Panc1 (cell line): ENCODE results near the gene PEAR1. TPM values are rescaled to one million over a fixed set of nuclear protein-coding genes. Genes with fewer than 3 reads are reported as not detected.

Experiments used
- ATAC-seq: fragments of 200-7000 bp; cut with Tn5 transposase; 2 replicates; pipeline ENCODE4 v1.9.1; 2020; ENCODE audit warnings: mild to moderate bottlenecking, moderate library complexity
- BruUV-seq: library from RNA; stranded (reverse); fragments of 400-500 nt; replicated peaks from 2 replicates; lab custom pipeline; 2021; lab: Mats Ljungman, UMichigan
- CTCF ChIA-PET: fragments of 300-600 bp; sonication (Branson Sonifier 250); formaldehyde crosslinking; loops from one replicate; lab custom pipeline; 2022; ENCODE audit warnings: antibody characterized with exemption; lab: Charles Lee
- POLR2A ChIA-PET: fragments of 300-600 bp; sonication (Branson Sonifier 250); formaldehyde crosslinking; loops from one replicate; lab custom pipeline; 2022; ENCODE audit warnings: antibody characterized with exemption; lab: Charles Lee
- DNase-seq: peaks from one replicate; pipeline ENCODE4 v3.0.0-alpha.2; 2010; ENCODE audit warnings: low read depth, low spot score
- H3K27ac ChIP-seq: 2 replicates; pipeline ENCODE4 v1.5.1; 2011; ENCODE audit warnings: mild to moderate bottlenecking, low read length, inconsistent platforms
- H3K27me3 ChIP-seq: fragments of 200-500 bp; sonication (Bioruptor generic); 2 replicates; pipeline ENCODE4 v1.6.0; 2014; ENCODE audit warnings: low read length, inconsistent platforms; ENCODE audit not compliant: control insufficient read depth, insufficient read depth
- H3K36me3 ChIP-seq: fragments of 200-500 bp; sonication (Bioruptor generic); 2 replicates; pipeline ENCODE4 v1.5.1; 2014; ENCODE audit warnings: inconsistent platforms, mild to moderate bottlenecking, low read length, moderate library complexity; ENCODE audit not compliant: control insufficient read depth, insufficient read depth
- H3K4me1 ChIP-seq: 2 replicates; pipeline ENCODE4 v1.5.1; 2011; ENCODE audit warnings: inconsistent platforms, mild to moderate bottlenecking, low read length, moderate library complexity; ENCODE audit not compliant: control insufficient read depth, insufficient read depth
- H3K4me3 ChIP-seq, 2 experiments: 2 replicates each; pipeline ENCODE4 v1.5.1; 2011 to 2012; ENCODE audit warnings: low read depth in 2 of 2, low read length in 2 of 2, mild to moderate bottlenecking in 2 of 2, inconsistent platforms in 1 of 2, moderate library complexity in 1 of 2
- H3K9me3 ChIP-seq: fragments of 200-500 bp; sonication (Bioruptor generic); 2 replicates; pipeline ENCODE4 v1.5.1; 2014; ENCODE audit warnings: low read depth, mild to moderate bottlenecking, inconsistent platforms, low read length, moderate library complexity; ENCODE audit not compliant: control insufficient read depth, insufficient read depth
- POLR2AphosphoS5 ChIP-seq: IDR thresholded peaks from 2 replicates; pipeline ENCODE4 v1.6.1; 2012; ENCODE audit warnings: mild to moderate bottlenecking, low read depth, low read length, moderate library complexity
- SIN3A ChIP-seq: IDR thresholded peaks from 2 replicates; pipeline ENCODE4 v1.6.1; 2012; ENCODE audit warnings: low read depth, mild to moderate bottlenecking, low read length, moderate library complexity, borderline replicate concordance; ENCODE audit not compliant: insufficient read depth
- TCF7L2 ChIP-seq: IDR thresholded peaks from 2 replicates; pipeline ENCODE4 v1.6.1; 2011; ENCODE audit warnings: mild to moderate bottlenecking, low read depth, low read length, inconsistent platforms
- in situ Hi-C: cut with HindIII; loops from 2 replicates; pipeline ENCODE4 v1.10.0; 2016; ENCODE audit warnings: low sequenced_read_pairs, low pct_unique_long_range_greater_than_20kb
- intact Hi-C: fragments of 100-400 bp; cut with micrococcal nuclease; formaldehyde crosslinking; loops from one replicate; pipeline ENCODE4 v1.10.0; 2022; ENCODE audit not compliant: unreplicated experiment
- total RNA-seq: library from RNA; stranded (reverse); gene quantifications from one replicate; pipeline ENCODE4 v1.2.1, GENCODE V29; 2021; ENCODE audit not compliant: unreplicated experiment
- TF ChIP-seq, protein P1 (sequence below), 2 experiments: IDR thresholded peaks; 2 replicates each; pipeline ENCODE4 v1.6.1; 2011 to 2012; ENCODE audit warnings: low read depth in 2 of 2, control low read depth in 1 of 2, low read length in 1 of 2, mild to moderate bottlenecking in 1 of 2, moderate library complexity in 1 of 2; ENCODE audit not compliant: insufficient read depth in 1 of 2
- TF ChIP-seq, protein P2 (sequence below): fragments of 450-650 bp; IDR thresholded peaks from 2 replicates; pipeline ENCODE4 v1.5.1; 2017; ENCODE audit warnings: mild to moderate bottlenecking

Gene PEAR1
- total RNA-seq, 1 experiment from 2014 or later: 16.1 TPM

DNA sequence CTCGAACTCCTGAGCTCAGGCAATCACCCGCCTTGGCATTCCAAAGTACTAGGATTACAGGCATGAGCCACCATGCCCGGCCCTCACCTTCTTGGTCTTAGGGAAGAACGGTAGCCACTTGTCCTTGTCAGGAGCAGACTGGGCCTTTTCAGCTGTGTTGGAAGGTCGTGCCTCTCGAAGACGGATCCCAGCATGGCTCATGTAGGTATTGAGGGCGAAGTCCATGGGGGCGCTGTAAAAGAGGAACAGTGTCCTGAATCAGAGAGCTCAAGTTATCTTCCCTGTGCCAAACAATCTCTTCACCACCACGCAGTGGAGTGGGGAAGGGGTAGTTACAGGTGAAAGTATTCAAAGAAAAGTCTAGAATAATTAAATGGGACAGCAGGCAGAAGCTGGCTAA, 62.8 kb downstream of the PEAR1 start:
- Histone ChIP-seq H3K4me3 (no peak overlapping the region), H3K9me3 (no peaks in the 10 kb centered on the region), H3K27me3 (no peaks in the 10 kb centered on the region), H3K36me3 (peaks cover 13% of the 10 kb centered on the region), H3K4me1 (no peaks in the 10 kb centered on the region), H3K27ac (no peak overlapping the region)
- in situ Hi-C loops: no loop called here
- ChIA-PET POLR2A (no interaction called here), CTCF (no interaction called here)
- TF ChIP-seq POLR2AphosphoS5 (no peak), TCF7L2 (no peak), SIN3A (no peak)
- TF ChIP-seq, protein P1, sequence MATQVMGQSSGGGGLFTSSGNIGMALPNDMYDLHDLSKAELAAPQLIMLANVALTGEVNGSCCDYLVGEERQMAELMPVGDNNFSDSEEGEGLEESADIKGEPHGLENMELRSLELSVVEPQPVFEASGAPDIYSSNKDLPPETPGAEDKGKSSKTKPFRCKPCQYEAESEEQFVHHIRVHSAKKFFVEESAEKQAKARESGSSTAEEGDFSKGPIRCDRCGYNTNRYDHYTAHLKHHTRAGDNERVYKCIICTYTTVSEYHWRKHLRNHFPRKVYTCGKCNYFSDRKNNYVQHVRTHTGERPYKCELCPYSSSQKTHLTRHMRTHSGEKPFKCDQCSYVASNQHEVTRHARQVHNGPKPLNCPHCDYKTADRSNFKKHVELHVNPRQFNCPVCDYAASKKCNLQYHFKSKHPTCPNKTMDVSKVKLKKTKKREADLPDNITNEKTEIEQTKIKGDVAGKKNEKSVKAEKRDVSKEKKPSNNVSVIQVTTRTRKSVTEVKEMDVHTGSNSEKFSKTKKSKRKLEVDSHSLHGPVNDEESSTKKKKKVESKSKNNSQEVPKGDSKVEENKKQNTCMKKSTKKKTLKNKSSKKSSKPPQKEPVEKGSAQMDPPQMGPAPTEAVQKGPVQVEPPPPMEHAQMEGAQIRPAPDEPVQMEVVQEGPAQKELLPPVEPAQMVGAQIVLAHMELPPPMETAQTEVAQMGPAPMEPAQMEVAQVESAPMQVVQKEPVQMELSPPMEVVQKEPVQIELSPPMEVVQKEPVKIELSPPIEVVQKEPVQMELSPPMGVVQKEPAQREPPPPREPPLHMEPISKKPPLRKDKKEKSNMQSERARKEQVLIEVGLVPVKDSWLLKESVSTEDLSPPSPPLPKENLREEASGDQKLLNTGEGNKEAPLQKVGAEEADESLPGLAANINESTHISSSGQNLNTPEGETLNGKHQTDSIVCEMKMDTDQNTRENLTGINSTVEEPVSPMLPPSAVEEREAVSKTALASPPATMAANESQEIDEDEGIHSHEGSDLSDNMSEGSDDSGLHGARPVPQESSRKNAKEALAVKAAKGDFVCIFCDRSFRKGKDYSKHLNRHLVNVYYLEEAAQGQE (IDR thresholded peaks at IDR 0.05; ENCODE audit: insufficient read depth in 1 of 2, low read depth in 2 of 2, low read length in 1 of 2): no peak
- TF ChIP-seq, protein P2, sequence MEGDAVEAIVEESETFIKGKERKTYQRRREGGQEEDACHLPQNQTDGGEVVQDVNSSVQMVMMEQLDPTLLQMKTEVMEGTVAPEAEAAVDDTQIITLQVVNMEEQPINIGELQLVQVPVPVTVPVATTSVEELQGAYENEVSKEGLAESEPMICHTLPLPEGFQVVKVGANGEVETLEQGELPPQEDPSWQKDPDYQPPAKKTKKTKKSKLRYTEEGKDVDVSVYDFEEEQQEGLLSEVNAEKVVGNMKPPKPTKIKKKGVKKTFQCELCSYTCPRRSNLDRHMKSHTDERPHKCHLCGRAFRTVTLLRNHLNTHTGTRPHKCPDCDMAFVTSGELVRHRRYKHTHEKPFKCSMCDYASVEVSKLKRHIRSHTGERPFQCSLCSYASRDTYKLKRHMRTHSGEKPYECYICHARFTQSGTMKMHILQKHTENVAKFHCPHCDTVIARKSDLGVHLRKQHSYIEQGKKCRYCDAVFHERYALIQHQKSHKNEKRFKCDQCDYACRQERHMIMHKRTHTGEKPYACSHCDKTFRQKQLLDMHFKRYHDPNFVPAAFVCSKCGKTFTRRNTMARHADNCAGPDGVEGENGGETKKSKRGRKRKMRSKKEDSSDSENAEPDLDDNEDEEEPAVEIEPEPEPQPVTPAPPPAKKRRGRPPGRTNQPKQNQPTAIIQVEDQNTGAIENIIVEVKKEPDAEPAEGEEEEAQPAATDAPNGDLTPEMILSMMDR: no peak
- no TSS peak for BruUV-seq
- ATAC-seq (no peak), DNase-seq (no peak)
- intact Hi-C loops: no loop called here

DNA sequence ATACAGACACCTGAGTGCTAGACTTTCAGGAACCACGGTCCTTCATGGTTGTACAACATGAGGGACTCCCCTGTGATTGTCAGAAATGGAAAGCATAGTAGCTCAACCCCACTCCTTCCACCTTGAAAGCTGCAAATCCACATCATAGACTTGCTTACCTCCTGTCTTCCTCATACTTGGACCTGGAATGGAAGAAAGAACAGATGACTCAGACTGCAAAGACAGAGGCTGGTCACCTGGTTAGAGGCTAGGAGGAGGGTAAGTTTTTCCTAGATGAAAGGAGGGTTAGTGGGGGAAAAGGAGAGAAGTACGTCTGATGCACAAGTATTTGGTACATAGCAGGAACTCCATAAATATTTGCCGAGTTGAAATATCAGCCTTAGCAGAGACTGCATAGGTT, 64.1 kb downstream of the PEAR1 start:
- no peak for TF ChIP-seq TCF7L2
- no peak for TF ChIP-seq SIN3A
- TF ChIP-seq POLR2AphosphoS5: no peak
- TF ChIP-seq, protein P2: no peak
- TF ChIP-seq, protein P1 (IDR thresholded peaks at IDR 0.05; ENCODE audit: insufficient read depth in 1 of 2, low read depth in 2 of 2, low read length in 1 of 2): no peak
- DNase-seq: no peak
- in situ Hi-C loops (no loop called here), intact Hi-C loops (no loop called here)
- ChIA-PET CTCF (no interaction called here), POLR2A (no interaction called here)
- Histone ChIP-seq H3K36me3 (peaks cover 12% of the 10 kb centered on the region), H3K27ac (no peak overlapping the region), H3K27me3 (no peaks in the 10 kb centered on the region), H3K4me1 (no peaks in the 10 kb centered on the region), H3K9me3 (no peaks in the 10 kb centered on the region), H3K4me3 (no peak overlapping the region)
- no TSS peak for BruUV-seq
- no peak for ATAC-seq
